Activated CD4-positive, alpha-beta T cell treated with anti-CD3 and anti-CD28 coated beads, Interleukin-2, amount 50 U/mL, for 16 hours (primary cell): ENCODE data around the gene ABCB8.

Experiments
- DNase-seq: peaks from one replicate; pipeline ENCODE4 v3.0.0-alpha.2; 2020

ABCB8 gene

GRCh38 chr7:151088856-151089699, 60.8 kb downstream of the ABCB8 start:
- DNase-seq = no peak

GRCh38 chr7:151089893-151090730, 61.9 kb downstream of the ABCB8 start:
- DNase-seq = no peak

GRCh38 chr7:151091003-151091402, 62.8 kb downstream of the ABCB8 start:
- no peak for DNase-seq

- peak; percentile 40 for DNase-seq
Observed at GRCh38 chr7:151091431-151091830, 63.2 kb downstream of the ABCB8 start.

GRCh38 chr7:151091988-151092387, 63.7 kb downstream of the ABCB8 start:
- DNase-seq = no peak

GRCh38 chr7:151093748-151094147, 65.5 kb downstream of the ABCB8 start:
- DNase-seq = no peak

- DNase-seq = no peak
Observed at GRCh38 chr7:151094675-151095074, 66.4 kb downstream of the ABCB8 start.

- no peak for DNase-seq
Observed at GRCh38 chr7:151095123-151095797, 67.0 kb downstream of the ABCB8 start.

- DNase-seq = no peak
Observed at GRCh38 chr7:151095828-151096475, 67.7 kb downstream of the ABCB8 start.
